Skeletal muscle cell (primary cell): Measurements from ENCODE around the gene SOX5.

Experiments
- DNase-seq: peaks from one replicate; pipeline ENCODE4 v3.0.0-alpha.2; 2010; ENCODE audit warnings: low read depth
- H3K4me3 ChIP-seq: 2 replicates; pipeline ENCODE4 v1.5.1; 2011; ENCODE audit warnings: low read depth, mild to moderate bottlenecking, control low read depth, low read length, moderate library complexity

SOX5 gene

GRCh38 chr12:23949348-23950209 lies at the start of gene SOX5:
Gene SOX5, minus strand, starts transcription at chr12:23949670. Its CDS starts 69 bp downstream, at chr12:23949601.
- no peak for DNase-seq
- H3K4me3 ChIP-seq, result peak within 1 kb of the TSS; percentile 15

GRCh38 chr12:23987046-23987445 lies 37.6 kb upstream of the SOX5 start:
- no peak overlapping the region for H3K4me3 ChIP-seq
- DNase-seq, result no peak

- no peak for DNase-seq
- H3K4me3 ChIP-seq, result no peak overlapping the region
Observed at GRCh38 chr12:23980826-23981225, 31.4 kb upstream of the SOX5 start.

- DNase-seq, result no peak
- no peak overlapping the region for H3K4me3 ChIP-seq
Observed at GRCh38 chr12:23964812-23965211, 15.3 kb upstream of the SOX5 start.

- no peak overlapping the region for H3K4me3 ChIP-seq
- DNase-seq, result no peak
Observed at GRCh38 chr12:23959826-23960225, 10.4 kb upstream of the SOX5 start.

- no peak for DNase-seq
- no peak overlapping the region for H3K4me3 ChIP-seq
Observed at GRCh38 chr12:23954332-23954731, 4.9 kb upstream of the SOX5 start.

- no peak for DNase-seq
- no peak overlapping the region for H3K4me3 ChIP-seq
Observed at GRCh38 chr12:23952071-23952470, 2.6 kb upstream of the SOX5 start.

- no peak for DNase-seq
Observed at GRCh38 chr12:23950775-23951451, 1.4 kb upstream of the SOX5 start.

GRCh38 chr12:23950210-23950774 lies 822 bp upstream of the SOX5 start:
- DNase-seq, result no peak
- H3K4me3 ChIP-seq, result peak overlapping the region; percentile 1

More at GRCh38 chr12:23950775-23951451, 1.4 kb upstream of the SOX5 start:
- no peak overlapping the region for H3K4me3 ChIP-seq

GRCh38 chr12:23948291-23948690 lies 1.2 kb downstream of the SOX5 start:
- no peak for DNase-seq
- H3K4me3 ChIP-seq, result no peak overlapping the region

- no peak overlapping the region for H3K4me3 ChIP-seq
- DNase-seq, result no peak
Observed at GRCh38 chr12:23947395-23947794, 2.1 kb downstream of the SOX5 start.

- no peak for DNase-seq
- H3K4me3 ChIP-seq, result no peak overlapping the region
Observed at GRCh38 chr12:23945249-23945648, 4.2 kb downstream of the SOX5 start.

GRCh38 chr12:23944067-23944466 lies 5.4 kb downstream of the SOX5 start:
- no peak overlapping the region for H3K4me3 ChIP-seq
- DNase-seq, result no peak

GRCh38 chr12:23942841-23943240 lies 6.6 kb downstream of the SOX5 start:
- DNase-seq, result no peak
- no peak overlapping the region for H3K4me3 ChIP-seq

GRCh38 chr12:23941780-23942179 lies 7.7 kb downstream of the SOX5 start:
- no peak overlapping the region for H3K4me3 ChIP-seq
- no peak for DNase-seq

GRCh38 chr12:23938422-23938821 lies 11.0 kb downstream of the SOX5 start:
- DNase-seq, result no peak
- no peak overlapping the region for H3K4me3 ChIP-seq

GRCh38 chr12:23931176-23931575 lies 18.3 kb downstream of the SOX5 start:
- no peak for DNase-seq
- H3K4me3 ChIP-seq, result no peak overlapping the region

- no peak overlapping the region for H3K4me3 ChIP-seq
- no peak for DNase-seq
Observed at GRCh38 chr12:23930599-23930998, 18.9 kb downstream of the SOX5 start.

GRCh38 chr12:23929906-23930305 lies 19.6 kb downstream of the SOX5 start:
- DNase-seq, result no peak
- no peak overlapping the region for H3K4me3 ChIP-seq

- DNase-seq, result no peak
- H3K4me3 ChIP-seq, result no peak overlapping the region
Observed at GRCh38 chr12:23927907-23928306, 21.6 kb downstream of the SOX5 start.
